GM19455 (cell line): ENCODE measurements around the gene GAL.

Experiments used
- ATAC-seq: cut with Tn5 transposase; IDR thresholded peaks from one replicate; pipeline ENCODE4 v1.9.1; 2021; ENCODE audit not compliant: unreplicated experiment

Gene GAL

GRCh38 chr11:68680541-68681231 is 3.7 kb upstream of the GAL start:
- ATAC-seq = no peak

- no peak for ATAC-seq
These were observed 1.8 kb upstream of the GAL start for GRCh38 chr11:68682531-68682961.

GRCh38 chr11:68683121-68683520 is 1.2 kb upstream of the GAL start:
- no peak for ATAC-seq

- ATAC-seq = no peak
These were observed 584 bp upstream of the GAL start for GRCh38 chr11:68683536-68684384.

- no peak for ATAC-seq
These were observed 1.5 kb downstream of the GAL start for GRCh38 chr11:68685656-68686380.

GRCh38 chr11:68686486-68686885 is 2.1 kb downstream of the GAL start:
- ATAC-seq = no peak

GRCh38 chr11:68687311-68687710 is 3.0 kb downstream of the GAL start:
- no peak for ATAC-seq

- ATAC-seq = no peak
These were observed 3.6 kb downstream of the GAL start for GRCh38 chr11:68687986-68688385.

- no peak for ATAC-seq
These were observed 4.5 kb downstream of the GAL start for GRCh38 chr11:68688881-68689280.

- ATAC-seq = no peak
These were observed 5.6 kb downstream of the GAL start for GRCh38 chr11:68689737-68690625.

GRCh38 chr11:68690671-68691401 is 6.5 kb downstream of the GAL start:
- no peak for ATAC-seq

GRCh38 chr11:68691402-68691784 is 7.0 kb downstream of the GAL start:
- no peak for ATAC-seq

GRCh38 chr11:68692115-68692514 is 7.8 kb downstream of the GAL start:
- no peak for ATAC-seq

GRCh38 chr11:68692871-68693483 is 8.6 kb downstream of the GAL start:
- ATAC-seq = no peak

- ATAC-seq = no peak
These were observed 9.1 kb downstream of the GAL start for GRCh38 chr11:68693484-68693882.

GRCh38 chr11:68694431-68695297 is 10.3 kb downstream of the GAL start:
- ATAC-seq = no peak

- no peak for ATAC-seq
These were observed 11.2 kb downstream of the GAL start for GRCh38 chr11:68695531-68695930.

- no peak for ATAC-seq
These were observed 14.6 kb downstream of the GAL start for GRCh38 chr11:68698993-68699392.

GRCh38 chr11:68704887-68705286 is 20.5 kb downstream of the GAL start:
- ATAC-seq = no peak
